Small intestine (tissue), 7 donors: ENCODE data around the gene POU3F3. TPM values are rescaled to one million over a fixed set of nuclear protein-coding genes. Genes with fewer than 3 reads are reported as not detected.

Experiments used
- DNase-seq, 2 donors: peaks; one replicate each; pipeline versions ENCODE4 v3.0.0 to v3.0.0-alpha.2; 2013
- FAIRE-seq: peaks from 2 replicates; lab custom pipeline; 2012; peaks lifted over from hg19 to GRCh38; lab: Jason Lieb, UNC
- H3K27ac ChIP-seq, 3 donors: one replicate each; pipeline ENCODE4 v1.5.1; 2013; ENCODE audit warnings: low read length in 2 of 3, mild to moderate bottlenecking in 2 of 3, control low read depth in 1 of 3, inconsistent platforms in 1 of 3, low read depth in 1 of 3, moderate library complexity in 1 of 3
- H3K27me3 ChIP-seq, 3 donors: one replicate each; pipeline ENCODE4 v1.6.1; 2013; ENCODE audit warnings: low read length in 3 of 3, inconsistent platforms in 1 of 3; ENCODE audit not compliant: control insufficient read depth in 3 of 3, insufficient read depth in 3 of 3
- H3K36me3 ChIP-seq, 3 donors: one replicate each; pipeline ENCODE4 v1.6.1; 2013; ENCODE audit warnings: low read length in 3 of 3, inconsistent platforms in 1 of 3, low read depth in 1 of 3, mild to moderate bottlenecking in 1 of 3, moderate library complexity in 1 of 3; ENCODE audit not compliant: control insufficient read depth in 3 of 3, insufficient read depth in 2 of 3
- H3K4me1 ChIP-seq, 3 donors: one replicate each; pipeline ENCODE4 v1.6.1; 2013; ENCODE audit warnings: low read length in 2 of 3, inconsistent platforms in 1 of 3, low read depth in 1 of 3, mild to moderate bottlenecking in 1 of 3, moderate library complexity in 1 of 3; ENCODE audit not compliant: control insufficient read depth in 3 of 3, insufficient read depth in 2 of 3
- H3K4me3 ChIP-seq, 3 donors: one replicate each; pipeline ENCODE4 v1.5.1; 2013; ENCODE audit warnings: low read length in 3 of 3, control low read depth in 1 of 3, inconsistent platforms in 1 of 3, low read depth in 1 of 3, mild to moderate bottlenecking in 1 of 3, moderate library complexity in 1 of 3
- H3K9me3 ChIP-seq, 2 donors: one replicate each; pipeline ENCODE4 v1.6.1; 2013; ENCODE audit warnings: low read depth in 1 of 2, low read length in 1 of 2; ENCODE audit not compliant: control insufficient read depth in 2 of 2, insufficient read depth in 1 of 2
- WGBS, 3 donors: extraction: QIAGEN DNeasy Blood & Tissue Kit; methylation state at CpG; one replicate each; pipeline ENCODE4 v1.1.7; 2013; 5-methylcytosine and 5-hydroxymethylcytosine counted together
- polyA plus RNA-seq, 4 donors: library from polyadenylated mRNA; stranded (reverse) in 3 of 4; unstranded in 1 of 4; fragments of 200-250 nt in 3 of 4; fragments of 120-200 nt in 1 of 4; gene quantifications; one replicate each; pipeline versions ENCODE4 v1.2.1 to v1.2.3, GENCODE V29; 2013
- donor health status: healthy with polysubstance abuse.
- donor health status: control.
- donor health status: control.
- donor health status: Bipolar disorder and iron deficiency.
- donor health status: healthy.

Gene POU3F3
- polyA plus RNA-seq, 4 donors = 0.04 to 0.15 TPM; not detected in 2

GRCh38 chr2:104849618-104850141, 4.2 kb upstream of the POU3F3 start:
- peak; percentile 51 to 73 for DNase-seq
- H3K4me3 ChIP-seq = no peak overlapping the region
- no peak overlapping the region for H3K27ac ChIP-seq
- peaks cover 0 to 11% (median 0%) of the 10 kb centered on the region in 3 donors for H3K4me1 ChIP-seq
- no peak for FAIRE-seq
- H3K36me3 ChIP-seq = no peaks in the 10 kb centered on the region
- H3K27me3 ChIP-seq = peaks cover 9 to 91% (median 48%) of the 10 kb centered on the region in 3 donors
- no peaks in the 10 kb centered on the region for H3K9me3 ChIP-seq
- 4 to 8% (median 6%) methylated on average over 7 of the region's 7 CpGs for WGBS, 3 donors

GRCh38 chr2:104850361-104851290, 3.3 kb upstream of the POU3F3 start:
- Histone ChIP-seq H3K9me3 (no peaks in the 10 kb centered on the region), H3K36me3 (no peaks in the 10 kb centered on the region), H3K4me1 (peaks cover 0 to 6% (median 0%) of the 10 kb centered on the region in 3 donors), H3K4me3 (no peak overlapping the region), H3K27ac (no peak overlapping the region), H3K27me3 (peaks cover 13 to 83% (median 42%) of the 10 kb centered on the region in 3 donors)
- no peak for FAIRE-seq
- 3 to 16% (median 11%) methylated on average over 9 of the region's 9 CpGs for WGBS, 3 donors
- DNase-seq = no peak

DNA sequence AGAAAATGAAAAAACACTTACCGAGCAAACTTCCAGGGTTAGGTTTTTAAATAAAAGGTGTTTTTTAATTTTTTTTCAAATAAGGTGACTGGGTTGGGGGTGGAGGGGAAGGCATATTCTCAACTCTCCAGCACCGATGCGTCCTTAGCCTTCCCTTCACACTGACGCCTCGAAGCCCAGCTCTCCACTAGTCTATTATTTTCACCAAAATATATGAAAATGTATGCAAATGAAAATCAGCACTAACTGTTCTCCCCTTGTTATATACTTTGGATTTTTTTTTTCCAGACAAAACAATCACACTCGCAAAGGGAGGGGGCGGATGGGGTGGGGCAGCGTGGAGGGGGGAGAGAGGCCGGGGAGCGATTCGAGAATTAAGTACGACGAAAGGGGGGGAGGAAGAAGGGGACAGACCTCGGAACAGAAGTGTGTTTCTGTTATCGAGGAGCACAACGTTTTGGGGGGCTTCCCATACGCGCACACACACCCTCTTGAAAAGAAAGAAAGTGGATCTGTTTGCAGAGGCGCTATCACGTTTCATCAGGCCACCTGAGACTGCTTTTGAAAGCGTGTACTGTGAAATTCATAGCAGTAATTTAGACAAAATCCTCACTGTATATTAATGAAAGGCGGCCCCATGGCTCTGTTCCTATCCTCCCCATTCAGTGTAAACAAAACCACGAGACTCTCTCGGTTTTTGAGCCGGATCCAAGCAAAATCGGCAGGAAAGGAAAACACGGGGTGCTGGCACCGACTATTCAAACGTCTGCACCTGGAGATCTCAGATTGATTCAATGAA, 2.4 kb upstream of the POU3F3 start:
- Histone ChIP-seq H3K27me3 (peaks cover 17 to 77% (median 40%) of the 10 kb centered on the region in 3 donors), H3K27ac (no peak overlapping the region), H3K4me3 (no peak overlapping the region), H3K36me3 (no peaks in the 10 kb centered on the region), H3K4me1 (peaks cover 0 to 6% (median 0%) of the 10 kb centered on the region in 3 donors), H3K9me3 (no peaks in the 10 kb centered on the region)
- FAIRE-seq (no peak), DNase-seq (peak in 1 of 2 donors; percentile 14)
- 4 to 6% (median 5%) methylated on average over 29 of the region's 29 CpGs for WGBS, 3 donors

DNA sequence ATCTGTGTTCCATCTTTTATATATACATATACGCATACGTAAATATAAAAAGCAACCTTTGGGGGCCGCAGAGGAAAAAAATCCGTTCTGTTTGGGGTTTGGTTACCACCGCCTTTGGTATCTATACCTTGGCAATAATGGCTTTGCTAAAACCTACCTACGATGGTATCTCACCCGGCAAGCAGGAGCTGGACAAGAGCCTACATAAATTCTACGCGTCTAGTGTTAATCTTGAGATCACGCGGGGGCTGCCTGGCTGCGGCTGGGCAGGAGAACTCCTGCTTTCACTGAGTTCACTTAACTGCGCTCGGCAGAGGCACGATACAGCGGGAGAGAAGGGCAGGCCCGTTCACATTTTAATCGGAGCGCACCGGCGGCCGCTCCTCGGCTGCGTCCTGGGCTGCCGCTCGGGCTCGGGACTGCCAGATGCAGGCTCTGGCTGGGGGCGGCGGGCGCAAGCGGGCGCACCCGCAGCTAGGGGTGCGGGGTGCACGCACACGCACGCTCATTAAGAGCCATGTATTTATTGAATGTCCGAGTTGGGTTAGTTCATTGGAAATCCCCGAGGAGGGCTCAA, 1.7 kb upstream of the POU3F3 start:
- whole genome bisulfite sequencing, 3 donors = 2 to 3% (median 3%) methylated on average over 38 to 39 of the region's 39 CpGs
- no peaks in the 10 kb centered on the region for H3K9me3 ChIP-seq
- peak overlapping the region in 1 of 3 donors; percentile 41 for H3K4me3 ChIP-seq
- peaks cover 2 to 8% (median 4%) of the 10 kb centered on the region in 3 donors for H3K4me1 ChIP-seq
- H3K27me3 ChIP-seq = peaks cover 23 to 77% (median 43%) of the 10 kb centered on the region in 3 donors
- FAIRE-seq (no peak), DNase-seq (peak in 1 of 2 donors; percentile 50)
- H3K36me3 ChIP-seq = no peaks in the 10 kb centered on the region
- H3K27ac ChIP-seq = no peak overlapping the region

DNA sequence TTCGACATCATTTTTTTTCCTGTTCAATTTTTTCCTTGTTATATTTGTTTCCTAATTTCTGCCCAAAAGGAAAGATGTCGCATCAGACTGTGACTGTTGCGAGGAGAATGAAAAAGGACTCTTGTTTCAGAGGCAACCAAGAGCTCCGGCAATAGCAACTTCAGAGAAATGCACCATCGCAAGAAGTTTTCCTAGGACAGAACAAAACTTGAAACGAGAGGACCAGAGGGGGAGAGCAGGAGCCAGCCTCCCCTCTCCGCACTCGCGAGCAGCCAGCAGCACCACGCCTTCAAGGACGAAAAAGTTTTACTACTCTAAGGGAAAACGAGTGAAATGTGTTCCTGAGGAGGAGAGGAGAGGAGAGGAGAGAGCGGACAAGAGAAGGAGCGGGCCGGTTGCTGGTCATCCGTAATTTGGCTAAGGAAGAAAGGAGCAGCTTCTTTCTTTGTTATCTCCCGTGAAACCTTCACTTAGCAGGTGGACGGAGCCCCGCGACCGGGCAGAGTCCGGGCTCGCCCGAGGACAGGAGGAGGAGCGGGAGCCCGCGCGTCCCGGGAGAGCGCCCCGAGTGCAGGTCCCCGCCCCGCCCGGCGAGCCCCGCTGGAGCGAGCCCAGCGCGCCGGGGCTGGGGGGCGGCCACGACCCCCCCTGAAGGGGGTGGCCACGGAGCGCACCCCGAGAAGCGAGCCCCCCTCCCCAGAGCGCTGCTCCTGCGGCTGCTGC, 744 bp downstream of the POU3F3 start:
- no peak for FAIRE-seq
- Histone ChIP-seq H3K27ac (no peak overlapping the region), H3K4me3 (peak overlapping the region in 2 of 3 donors; percentile 6 to 45), H3K9me3 (no peaks in the 10 kb centered on the region), H3K27me3 (peaks cover 26 to 80% (median 49%) of the 10 kb centered on the region in 3 donors), H3K36me3 (no peaks in the 10 kb centered on the region), H3K4me1 (peaks cover 2 to 12% (median 4%) of the 10 kb centered on the region in 3 donors)
- 3 to 12% (median 5%) methylated on average over 28 to 48 of the region's 48 CpGs for WGBS, 3 donors
- DNase-seq = peak; percentile 16 to 41

GRCh38 chr2:104855221-104856085, 1.5 kb downstream of the POU3F3 start:
- DNase-seq (peak in 1 of 2 donors; percentile 30), FAIRE-seq (no peak)
- H3K27me3 ChIP-seq = peaks cover 22 to 80% (median 49%) of the 10 kb centered on the region in 3 donors
- H3K27ac ChIP-seq = no peak overlapping the region
- no peaks in the 10 kb centered on the region for H3K9me3 ChIP-seq
- peak overlapping the region in 1 of 3 donors; percentile 45 for H3K4me3 ChIP-seq
- peaks cover 2 to 12% (median 4%) of the 10 kb centered on the region in 3 donors for H3K4me1 ChIP-seq
- WGBS, 3 donors = 2 to 7% (median 4%) methylated on average over 28 to 121 of the region's 135 CpGs
- no peaks in the 10 kb centered on the region for H3K36me3 ChIP-seq
